Stromal cell of bone marrow (primary cell): ENCODE measurements around the gene AFDN.

Experiments used
- DNase-seq: peaks from one replicate; pipeline ENCODE4 v3.0.0-alpha.2; 2012; ENCODE audit warnings: low read depth

Gene AFDN

GRCh38 chr6:167819576-167819975, 7.1 kb upstream of the AFDN start:
- DNase-seq, result no peak

- DNase-seq, result no peak
These were observed 6.0 kb upstream of the AFDN start for GRCh38 chr6:167820681-167821080.

GRCh38 chr6:167824591-167825331, 1.9 kb upstream of the AFDN start:
- no peak for DNase-seq

GRCh38 chr6:167825332-167826229, 1.1 kb upstream of the AFDN start:
- no peak for DNase-seq

- no peak for DNase-seq
These were observed 348 bp upstream of the AFDN start for GRCh38 chr6:167826230-167826895.

GRCh38 chr6:167827583-167828324, 1.0 kb downstream of the AFDN start:
- DNase-seq, result no peak

- no peak for DNase-seq
These were observed 1.7 kb downstream of the AFDN start for GRCh38 chr6:167828325-167828956.

GRCh38 chr6:167829513-167829912, 2.8 kb downstream of the AFDN start:
- no peak for DNase-seq

GRCh38 chr6:167831281-167831828, 4.6 kb downstream of the AFDN start:
- DNase-seq, result no peak

- no peak for DNase-seq
These were observed 6.0 kb downstream of the AFDN start for GRCh38 chr6:167832497-167833395.

GRCh38 chr6:167833396-167833763, 6.7 kb downstream of the AFDN start:
- no peak for DNase-seq

- no peak for DNase-seq
These were observed 8.5 kb downstream of the AFDN start for GRCh38 chr6:167835260-167835659.

- no peak for DNase-seq
These were observed 10.0 kb downstream of the AFDN start for GRCh38 chr6:167836721-167837120.

- DNase-seq, result no peak
These were observed 11.6 kb downstream of the AFDN start for GRCh38 chr6:167838207-167838748.

GRCh38 chr6:167839343-167839742, 12.6 kb downstream of the AFDN start:
- no peak for DNase-seq

GRCh38 chr6:167839755-167840154, 13.0 kb downstream of the AFDN start:
- no peak for DNase-seq

- no peak for DNase-seq
These were observed 13.4 kb downstream of the AFDN start for GRCh38 chr6:167840160-167840525.

GRCh38 chr6:167840526-167841179, 13.9 kb downstream of the AFDN start:
- no peak for DNase-seq

GRCh38 chr6:167841981-167842380, 15.3 kb downstream of the AFDN start:
- DNase-seq, result no peak
